GM18861 (cell line): Measurements from ENCODE around the gene SUSD3.

Experiments
- ATAC-seq: cut with Tn5 transposase; IDR thresholded peaks from one replicate; pipeline ENCODE4 v1.9.1; 2021; ENCODE audit not compliant: unreplicated experiment

SUSD3 gene

DNA sequence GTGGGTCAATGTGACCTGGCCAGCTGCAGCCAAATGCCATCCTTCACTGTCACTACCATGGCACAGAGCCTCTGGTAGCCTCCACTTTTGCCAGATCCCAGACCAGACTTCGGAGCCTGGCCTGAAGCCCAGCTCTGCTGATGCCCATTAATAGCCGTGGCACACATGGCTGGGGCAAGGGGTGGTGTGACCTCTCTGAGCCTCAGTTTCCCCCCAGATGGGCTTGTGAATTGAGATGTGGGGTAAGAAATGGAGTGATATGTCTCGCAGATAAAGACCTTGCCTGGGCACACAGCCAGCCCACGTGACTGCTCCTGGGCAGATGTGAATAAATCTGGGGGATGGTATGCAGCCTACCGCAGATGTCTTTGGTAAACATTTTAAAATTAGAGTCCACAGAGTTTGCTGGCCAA is 13.9 kb downstream of the SUSD3 start:
- no peak for ATAC-seq

DNA sequence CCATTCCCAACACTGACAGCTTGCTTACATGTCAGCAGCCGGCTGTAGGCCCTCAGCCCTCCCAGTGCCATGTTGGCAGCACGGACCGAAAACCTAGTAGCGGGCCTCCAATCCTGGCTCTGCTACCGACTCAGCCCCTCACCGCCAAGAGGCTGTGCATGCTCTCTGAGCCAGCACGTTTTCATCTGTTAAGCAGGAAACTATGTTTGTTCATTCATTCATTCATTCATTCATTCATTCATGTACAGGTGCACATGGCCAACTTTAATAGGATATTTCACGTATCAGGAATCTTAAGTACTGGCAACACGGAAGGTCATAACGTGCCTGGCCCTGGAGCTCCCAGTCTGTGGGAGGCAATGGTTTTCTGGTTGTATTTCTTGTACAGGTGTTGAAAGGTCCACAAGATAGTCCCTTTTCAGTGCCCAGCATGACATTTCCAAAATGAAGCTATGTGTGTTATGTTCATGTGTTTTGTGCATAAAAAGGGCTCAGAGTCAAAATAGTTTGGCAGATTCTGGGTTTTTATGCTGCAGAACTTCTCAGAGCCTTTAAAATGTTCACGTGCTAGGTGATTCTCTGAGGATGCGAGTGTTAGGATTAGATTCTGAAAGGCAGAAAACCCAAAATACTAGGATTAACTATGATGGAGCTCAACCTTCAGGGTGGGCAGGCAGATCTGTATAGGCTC is 17.7 kb downstream of the SUSD3 start:
- ATAC-seq, result no peak

DNA sequence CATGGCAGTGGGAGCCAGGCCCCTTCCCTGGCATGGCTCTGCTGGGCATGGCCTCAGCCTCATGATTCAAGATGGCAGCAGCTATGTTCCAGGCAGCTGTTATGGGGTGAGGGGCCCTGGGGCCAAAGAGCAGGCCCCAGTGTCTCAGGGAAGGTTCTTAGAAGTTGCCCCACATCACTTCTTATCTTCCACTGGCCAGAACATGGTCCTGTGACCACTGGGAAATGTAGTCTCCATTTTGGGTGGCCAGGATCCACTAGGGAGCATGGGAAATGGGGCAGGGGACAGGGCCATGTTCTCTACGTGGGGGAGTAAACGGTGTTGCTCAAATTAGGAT is 18.3 kb downstream of the SUSD3 start:
- no peak for ATAC-seq

DNA sequence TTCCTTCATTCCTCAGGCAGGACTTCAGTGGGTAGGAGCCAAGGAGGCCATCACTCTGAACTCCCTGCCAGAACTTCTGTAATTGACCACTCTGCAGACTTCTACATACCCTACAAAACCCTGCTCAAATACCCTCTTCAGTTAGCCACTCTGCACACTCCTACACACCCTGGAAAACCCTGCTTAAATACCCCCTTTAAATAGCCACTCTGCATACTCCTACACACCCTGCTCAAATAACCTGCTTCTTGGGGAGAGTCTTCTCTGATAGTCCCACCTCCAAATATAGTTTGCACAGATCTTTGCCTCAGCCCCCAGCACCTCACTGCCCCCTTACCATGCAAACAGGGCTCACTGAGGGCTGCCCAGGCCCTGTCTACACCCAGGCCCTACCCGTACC is 18.9 kb downstream of the SUSD3 start:
- ATAC-seq, result no peak

- no peak for ATAC-seq
Measured at GRCh38 chr9:93077811-93078210, 19.3 kb downstream of the SUSD3 start.

DNA sequence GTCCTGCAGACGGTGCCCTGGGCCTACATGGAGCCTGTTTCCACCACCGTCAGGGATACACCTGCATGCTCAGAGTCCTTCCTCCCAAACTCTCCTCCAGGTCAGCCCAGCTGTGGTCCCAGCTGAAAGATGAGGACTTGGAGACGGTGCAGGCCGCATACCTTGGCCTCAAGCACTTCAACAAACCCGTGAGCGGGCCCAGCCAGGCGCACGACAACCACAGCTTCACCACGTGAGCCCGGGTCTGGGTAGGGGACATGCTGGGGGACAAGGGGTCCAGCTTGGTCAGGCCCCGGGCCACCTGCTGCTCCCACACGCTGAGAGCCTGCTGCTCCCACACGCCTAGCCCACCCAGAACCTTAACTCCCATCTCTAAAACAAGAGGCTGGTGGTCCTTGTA is 20.9 kb downstream of the SUSD3 start:
- no peak for ATAC-seq

- no peak for ATAC-seq
Measured at GRCh38 chr9:93080406-93080805, 21.9 kb downstream of the SUSD3 start.

DNA sequence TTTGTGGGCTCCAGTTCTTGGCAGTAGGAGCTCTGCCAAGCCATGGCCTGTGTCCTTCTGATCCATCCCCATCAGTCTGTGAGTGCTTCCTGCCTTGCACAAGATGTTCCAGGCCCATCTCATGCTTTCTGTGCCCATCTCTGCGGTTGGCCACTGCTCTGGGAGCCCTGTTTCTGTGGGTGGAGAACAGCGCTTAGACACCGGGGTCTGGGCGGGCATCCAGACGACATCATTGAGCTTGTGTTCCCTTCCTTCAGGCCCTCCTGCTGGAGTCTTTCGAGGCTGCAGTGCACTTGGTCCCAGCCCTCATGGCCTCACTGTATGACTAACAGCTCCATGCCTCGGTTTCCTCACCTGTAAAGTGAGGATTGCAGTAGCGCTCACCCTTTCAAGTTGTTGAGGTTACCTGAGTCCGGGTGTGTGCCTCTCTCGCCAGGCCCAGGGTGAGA is 22.6 kb downstream of the SUSD3 start:
- ATAC-seq, result no peak

- ATAC-seq, result no peak
Measured at GRCh38 chr9:93081931-93082330, 23.4 kb downstream of the SUSD3 start.

GRCh38 chr9:93082841-93083411 is 24.4 kb downstream of the SUSD3 start:
- ATAC-seq, result no peak

- no peak for ATAC-seq
Measured at GRCh38 chr9:93083592-93084470, 25.3 kb downstream of the SUSD3 start.

DNA sequence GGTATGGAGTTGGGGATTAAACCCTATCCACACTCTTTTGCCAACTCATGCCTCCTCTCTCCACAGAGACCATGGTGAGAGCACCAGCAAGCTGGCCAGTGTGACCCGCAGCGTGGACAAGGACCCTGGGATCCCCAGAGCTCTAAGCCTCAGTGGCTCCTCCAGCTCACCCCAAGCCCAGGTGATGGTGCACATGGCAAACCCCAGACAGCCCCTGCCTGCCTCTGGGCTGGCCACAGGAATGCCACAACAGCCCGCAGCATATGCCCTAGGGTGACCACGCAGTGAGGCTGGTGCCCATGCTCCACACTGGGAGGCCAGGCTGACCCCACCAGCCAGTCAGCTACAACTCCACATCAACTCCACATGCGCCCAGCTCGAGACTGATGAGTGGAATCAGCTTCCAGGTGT is 26.0 kb downstream of the SUSD3 start:
- ATAC-seq, result no peak

DNA sequence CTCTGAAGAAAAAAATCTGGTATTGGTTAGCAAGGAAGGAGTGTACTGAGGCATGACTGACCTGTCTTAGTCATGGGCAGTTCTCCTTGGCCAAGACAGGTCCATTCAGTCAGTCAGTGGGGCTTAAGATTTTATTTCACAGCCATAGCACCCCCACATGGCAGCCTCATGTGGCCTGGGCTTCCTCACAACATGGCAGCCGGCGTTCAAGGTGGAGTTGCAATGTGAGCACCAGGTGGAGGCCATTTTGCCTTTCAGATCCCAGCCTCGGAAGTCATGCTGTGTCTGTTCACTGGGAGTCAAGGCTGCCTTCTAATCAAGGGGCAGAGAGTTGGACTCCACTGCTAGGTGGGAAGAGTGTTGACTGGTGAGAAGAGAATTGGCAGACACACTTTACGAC is 27.2 kb downstream of the SUSD3 start:
- ATAC-seq, result no peak

GRCh38 chr9:93086447-93087224 is 28.1 kb downstream of the SUSD3 start:
- no peak for ATAC-seq

- no peak for ATAC-seq
Measured at GRCh38 chr9:93087971-93088655, 29.6 kb downstream of the SUSD3 start.

DNA sequence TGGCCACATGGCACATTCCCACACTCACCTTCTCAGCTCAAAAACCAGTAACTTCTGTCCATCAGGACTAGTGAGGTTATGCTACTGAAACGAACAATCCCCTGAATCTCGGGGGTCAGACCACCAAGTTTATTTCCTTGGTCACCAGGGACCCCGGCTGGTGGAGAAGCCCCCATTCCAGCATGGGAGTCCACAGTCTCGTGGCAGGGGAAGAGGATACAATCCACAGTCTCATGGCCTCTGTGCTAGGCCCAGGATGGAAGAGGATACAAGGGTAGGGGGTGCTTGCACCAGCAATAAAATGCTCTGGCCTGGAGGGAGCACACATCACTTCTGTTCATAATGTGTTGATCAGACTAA is 30.1 kb downstream of the SUSD3 start:
- no peak for ATAC-seq

- ATAC-seq, result no peak
Measured at GRCh38 chr9:93089024-93089423, 30.5 kb downstream of the SUSD3 start.

GRCh38 chr9:93089481-93089991 is 31.0 kb downstream of the SUSD3 start:
- no peak for ATAC-seq

GRCh38 chr9:93090091-93090655 is 31.7 kb downstream of the SUSD3 start:
- no peak for ATAC-seq

GRCh38 chr9:93091056-93091452 is 32.6 kb downstream of the SUSD3 start:
- ATAC-seq, result no peak
